H9 (cell line): Measurements from ENCODE around the gene UTP25. TPM values are rescaled to one million over a fixed set of nuclear protein-coding genes. Genes with fewer than 3 reads are reported as not detected.

Experiments used
- DNase-seq: peaks from one replicate; pipeline ENCODE4 v3.0.0-alpha.2; 2017
- H2AFZ ChIP-seq: one replicate; pipeline ENCODE4 v1.6.1; 2013; ENCODE audit warnings: mild to moderate bottlenecking, low read length, control low read depth, moderate library complexity
- H2AK5ac ChIP-seq: 2 replicates; pipeline ENCODE4 v1.6.1; 2013; ENCODE audit warnings: low read length, control low read depth, mixed read lengths; ENCODE audit not compliant: insufficient read length
- H2BK120ac ChIP-seq: one replicate; pipeline ENCODE4 v1.6.1; 2013; ENCODE audit warnings: low read depth, mild to moderate bottlenecking, low read length, control low read depth, inconsistent platforms; ENCODE audit not compliant: poor library complexity, severe bottlenecking
- H2BK12ac ChIP-seq: 2 replicates; pipeline ENCODE4 v1.6.1; 2013; ENCODE audit warnings: low read length, control low read depth, mixed read lengths, low read depth; ENCODE audit not compliant: insufficient read length
- H2BK15ac ChIP-seq: 2 replicates; pipeline ENCODE4 v1.6.1; 2013; ENCODE audit warnings: low read depth, low read length, control low read depth
- H2BK20ac ChIP-seq: one replicate; pipeline ENCODE4 v1.6.1; 2013; ENCODE audit warnings: low read depth, mild to moderate bottlenecking, low read length, control low read depth, inconsistent platforms; ENCODE audit not compliant: poor library complexity, severe bottlenecking
- H2BK5ac ChIP-seq: 2 replicates; pipeline ENCODE4 v1.6.1; 2013; ENCODE audit warnings: low read length, control low read depth, mixed read lengths; ENCODE audit not compliant: insufficient read length
- H3K14ac ChIP-seq: 2 replicates; pipeline ENCODE4 v1.6.1; 2013; ENCODE audit warnings: low read length, control low read depth; ENCODE audit not compliant: insufficient read depth
- H3K18ac ChIP-seq: 2 replicates; pipeline ENCODE4 v1.6.1; 2013; ENCODE audit warnings: low read depth, mild to moderate bottlenecking, mixed read lengths, low read length, control low read depth; ENCODE audit not compliant: insufficient read length
- H3K23ac ChIP-seq: 2 replicates; pipeline ENCODE4 v1.6.1; 2013; ENCODE audit warnings: low read length, control low read depth, mixed read lengths, low read depth; ENCODE audit not compliant: insufficient read length
- H3K23me2 ChIP-seq: 2 replicates; pipeline ENCODE4 v1.6.1; 2013; ENCODE audit warnings: low read depth, mild to moderate bottlenecking, mixed read lengths, low read length, control low read depth; ENCODE audit not compliant: insufficient read length, poor library complexity, severe bottlenecking
- H3K27ac ChIP-seq: 2 replicates; pipeline ENCODE4 v1.5.1; 2013; ENCODE audit warnings: low read length, control low read depth, mixed read lengths, low read depth; ENCODE audit not compliant: insufficient read length
- H3K27me3 ChIP-seq: 2 replicates; pipeline ENCODE4 v1.6.1; 2013; ENCODE audit warnings: low read length, control low read depth, inconsistent platforms; ENCODE audit not compliant: insufficient read depth
- H3K4ac ChIP-seq: 2 replicates; pipeline ENCODE4 v1.6.1; 2013; ENCODE audit warnings: low read depth, mild to moderate bottlenecking, control low read depth, inconsistent platforms, low read length, moderate library complexity
- H3K4me1 ChIP-seq: 2 replicates; pipeline ENCODE4 v1.6.1; 2013; ENCODE audit warnings: low read length, control low read depth, inconsistent platforms; ENCODE audit not compliant: insufficient read depth
- H3K4me2 ChIP-seq: 2 replicates; pipeline ENCODE4 v1.6.1; 2013; ENCODE audit warnings: low read length, control low read depth, mixed read lengths; ENCODE audit not compliant: insufficient read length, insufficient read depth
- H3K56ac ChIP-seq: 2 replicates; pipeline ENCODE4 v1.6.1; 2013; ENCODE audit warnings: low read depth, mild to moderate bottlenecking, mixed read lengths, low read length, control low read depth; ENCODE audit not compliant: insufficient read length
- H3K79me1 ChIP-seq: 2 replicates; pipeline ENCODE4 v1.6.1; 2013; ENCODE audit warnings: low read depth, mild to moderate bottlenecking, moderate library complexity, low read length, control low read depth, inconsistent platforms; ENCODE audit not compliant: insufficient read depth, poor library complexity, severe bottlenecking
- H3K79me2 ChIP-seq: 2 replicates; pipeline ENCODE4 v1.6.1; 2013; ENCODE audit warnings: low read length, control low read depth, inconsistent platforms; ENCODE audit not compliant: insufficient read depth
- H3K9ac ChIP-seq: 2 replicates; pipeline ENCODE4 v1.6.1; 2013; ENCODE audit warnings: low read length, control low read depth, mixed read lengths; ENCODE audit not compliant: insufficient read length; ENCODE audit errors: extremely low read depth
- H3K9me3 ChIP-seq: one replicate; pipeline ENCODE4 v1.6.1; 2013; ENCODE audit warnings: low read depth, low read length, inconsistent platforms; ENCODE audit not compliant: control insufficient read depth
- H3T11ph ChIP-seq: one replicate; pipeline ENCODE4 v1.6.1; 2013; ENCODE audit warnings: mild to moderate bottlenecking, low read length, control low read depth, inconsistent platforms
- H4K20me1 ChIP-seq: one replicate; pipeline ENCODE4 v1.6.1; 2013; ENCODE audit not compliant: control insufficient read depth, insufficient read length, insufficient read depth
- H4K5ac ChIP-seq: 2 replicates; pipeline ENCODE4 v1.6.1; 2013; ENCODE audit warnings: low read depth, mild to moderate bottlenecking, mixed read lengths, low read length, control low read depth; ENCODE audit not compliant: insufficient read length
- H4K8ac ChIP-seq: replicated peaks from 2 replicates; pipeline ENCODE4 v1.6.1; 2013; ENCODE audit warnings: low read length, control low read depth, mixed read lengths, low read depth; ENCODE audit not compliant: insufficient read length
- H4K91ac ChIP-seq: 2 replicates; pipeline ENCODE4 v1.6.1; 2013; ENCODE audit warnings: low read depth, mild to moderate bottlenecking, moderate library complexity, mixed read lengths, low read length, control low read depth; ENCODE audit not compliant: insufficient read length
- H3K27ac Mint-ChIP-seq, 3 experiments: 2 replicates in 2 of 3; 3 replicates in 1 of 3; pipeline ENCODE4 v1.8.0; 2020 to 2021; ENCODE audit warnings: mixed read lengths in 3 of 3, mild to moderate bottlenecking in 1 of 3, moderate library complexity in 1 of 3
- H3K27me3 Mint-ChIP-seq: 2 replicates; pipeline ENCODE4 v1.8.0; 2021; ENCODE audit warnings: low read depth, mild to moderate bottlenecking, moderate library complexity, mixed read lengths
- H3K36me3 Mint-ChIP-seq, 3 experiments: 2 replicates in 2 of 3; 3 replicates in 1 of 3; pipeline ENCODE4 v1.8.0; 2020 to 2021; ENCODE audit warnings: low read depth in 3 of 3, mixed read lengths in 3 of 3; ENCODE audit not compliant: insufficient read depth in 1 of 3
- H3K4me1 Mint-ChIP-seq, 2 experiments: 2 replicates each; pipeline ENCODE4 v1.8.0; 2020; ENCODE audit warnings: mixed read lengths in 2 of 2
- H3K4me3 Mint-ChIP-seq, 2 experiments: 2 replicates in 1 of 2; 3 replicates in 1 of 2; pipeline ENCODE4 v1.8.0; 2020 to 2021; ENCODE audit warnings: mild to moderate bottlenecking in 2 of 2, mixed read lengths in 2 of 2, moderate library complexity in 1 of 2
- H3K9me3 Mint-ChIP-seq, 2 experiments: 2 replicates in 1 of 2; 3 replicates in 1 of 2; pipeline ENCODE4 v1.8.0; 2020; ENCODE audit warnings: mild to moderate bottlenecking in 2 of 2, mixed read lengths in 2 of 2, moderate library complexity in 1 of 2
- CTCF ChIP-seq: fragments of 200-600 bp; sonication (generic); conservative IDR thresholded peaks from 3 replicates; pipeline ENCODE4 v1.8.0; 2021; ENCODE audit warnings: antibody characterized with exemption, mild to moderate bottlenecking
- WGBS: extraction: QIAGEN DNeasy Blood & Tissue Kit; methylation state at CpG from one replicate; pipeline ENCODE4 v1.1.7; 2013; ENCODE audit warnings: missing lambda C conversion rate, low lambda C conversion rate, mixed read lengths; ENCODE audit not compliant: insufficient read length; ENCODE audit errors: extremely low coverage; 5-methylcytosine and 5-hydroxymethylcytosine counted together
- total RNA-seq: library from RNA; stranded (reverse); gene quantifications from 2 replicates; pipeline ENCODE4 v1.2.1, GENCODE V29; 2021

The UTP25 gene
- total RNA-seq, 1 experiment from 2014 or later, result 12.9 TPM

DNA sequence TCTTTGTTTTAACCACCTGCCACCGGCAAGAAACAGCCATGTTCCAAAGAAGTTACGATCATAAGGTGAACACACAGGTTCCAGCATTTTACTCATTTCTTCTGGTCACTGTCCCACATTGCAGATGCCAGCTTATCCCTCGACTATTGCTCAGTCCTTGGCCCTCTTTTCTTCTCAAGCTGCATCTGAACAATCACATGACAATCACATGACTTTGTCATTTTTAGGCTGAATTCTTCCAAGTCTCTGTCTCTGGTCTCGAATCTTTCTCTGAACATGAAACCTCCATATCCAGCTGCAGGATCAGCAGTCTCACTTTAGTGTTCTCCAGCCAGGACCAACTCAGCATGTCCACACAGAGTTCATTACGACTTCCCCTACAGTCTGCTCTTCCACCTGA lies 53.8 kb downstream of the UTP25 start:
- peaks cover 14 to 21% of the 10 kb centered on the region in 2 experiments for H3K4me1 Mint-ChIP-seq
- no peak for TF ChIP-seq CTCF
- Histone ChIP-seq H4K5ac (no peak overlapping the region), H4K8ac (no peak overlapping the region), H2BK20ac (no peak overlapping the region), H3K27me3 (no peaks in the 10 kb centered on the region), H3K9me3 (no peaks in the 10 kb centered on the region), H3K4ac (no peak overlapping the region), H3K14ac (no peak overlapping the region), H3K4me2 (no peak overlapping the region), H4K91ac (no peak overlapping the region), H3K23me2 (no peaks in the 10 kb centered on the region), H3K56ac (no peak overlapping the region), H2BK120ac (no peak overlapping the region), H2BK12ac (no peak overlapping the region), H2AK5ac (no peak overlapping the region), H2BK5ac (no peak overlapping the region), H4K20me1 (no peaks in the 10 kb centered on the region), H3K79me2 (no peaks in the 10 kb centered on the region), H3K9ac (no peak overlapping the region), H3K18ac (no peak overlapping the region), H2BK15ac (no peak overlapping the region), H3T11ph (no peak overlapping the region), H3K23ac (no peak overlapping the region), H2AFZ (no peak overlapping the region), H3K27ac (no peak overlapping the region), H3K4me1 (no peaks in the 10 kb centered on the region), H3K79me1 (no peaks in the 10 kb centered on the region)
- H3K27ac Mint-ChIP-seq, result peak overlapping the region in 1 of 3 experiments; percentile 33; a peak in 1 of 7 replicates
- DNase-seq, result no peak
- no peak overlapping the region for H3K4me3 Mint-ChIP-seq
- no CpG with 5 or more reads among the region's 5 CpGs for WGBS
- peaks cover 5% of the 10 kb centered on the region for H3K27me3 Mint-ChIP-seq
- no peaks in the 10 kb centered on the region for H3K9me3 Mint-ChIP-seq
- no peaks in the 10 kb centered on the region for H3K36me3 Mint-ChIP-seq
